DND-41 (cell line): ENCODE data around the gene CCDC174.

Source experiments
- ATAC-seq: fragments of 200-7000 bp; cut with Tn5 transposase; 3 replicates; pipeline ENCODE4 v1.9.1; 2021; ENCODE audit warnings: low read depth; ENCODE audit not compliant: insufficient read depth
- DNase-seq: peaks from one replicate; pipeline ENCODE4 v3.0.0-alpha.2; 2020
- H2AFZ ChIP-seq: 2 replicates; pipeline ENCODE4 v1.6.0; 2012; ENCODE audit warnings: low read depth, low read length
- H3K27ac ChIP-seq: 2 replicates; pipeline ENCODE4 v1.5.1; 2012; ENCODE audit warnings: low read length, inconsistent platforms
- H3K27me3 ChIP-seq: fragments of 200-600 bp; sonication (generic); 2 replicates; pipeline ENCODE4 v1.6.0; 2012; ENCODE audit warnings: low read length, mild to moderate bottlenecking, inconsistent platforms; ENCODE audit not compliant: insufficient read depth, poor library complexity
- H3K36me3 ChIP-seq: 2 replicates; pipeline ENCODE4 v1.5.1; 2012; ENCODE audit warnings: low read length, inconsistent platforms; ENCODE audit not compliant: insufficient read depth
- H3K4me1 ChIP-seq: 2 replicates; pipeline ENCODE4 v1.5.1; 2012; ENCODE audit warnings: mild to moderate bottlenecking, low read length; ENCODE audit not compliant: insufficient read depth
- H3K4me2 ChIP-seq: 2 replicates; pipeline ENCODE4 v1.6.0; 2012; ENCODE audit warnings: mild to moderate bottlenecking, moderate library complexity, low read length, inconsistent platforms; ENCODE audit not compliant: insufficient read depth
- H3K4me3 ChIP-seq, 2 experiments: fragments of 200-600 bp in 1 of 2; shearing (Covaris generic) in 1 of 2; 2 replicates each; pipeline ENCODE4 v1.5.1; 2012 to 2016; ENCODE audit warnings: inconsistent platforms in 2 of 2, low read length in 2 of 2, mild to moderate bottlenecking in 2 of 2, low read depth in 1 of 2, moderate library complexity in 1 of 2
- H3K79me2 ChIP-seq: 2 replicates; pipeline ENCODE4 v1.6.0; 2012; ENCODE audit warnings: low read length, inconsistent platforms; ENCODE audit not compliant: insufficient read depth
- H3K9ac ChIP-seq: 2 replicates; pipeline ENCODE4 v1.6.0; 2012; ENCODE audit warnings: low read depth, mild to moderate bottlenecking, inconsistent platforms, low read length, moderate library complexity
- H3K9me3 ChIP-seq: 2 replicates; pipeline ENCODE4 v1.5.1; 2012; ENCODE audit warnings: low read length, moderate library complexity, mild to moderate bottlenecking, inconsistent platforms; ENCODE audit not compliant: insufficient read depth, severe bottlenecking
- H4K20me1 ChIP-seq: 2 replicates; pipeline ENCODE4 v1.6.0; 2012; ENCODE audit warnings: low read length; ENCODE audit not compliant: insufficient read depth
- EZH2 ChIP-seq: IDR thresholded peaks from 3 replicates; pipeline ENCODE4 v1.6.1; 2012; ENCODE audit warnings: borderline replicate concordance, low read depth, mild to moderate bottlenecking, moderate library complexity, low read length, inconsistent platforms; ENCODE audit not compliant: severe bottlenecking
- TF ChIP-seq, protein P1 (sequence below): IDR thresholded peaks from 2 replicates; pipeline ENCODE4 v1.5.1; 2012; ENCODE audit warnings: borderline replicate concordance, low read length, moderate library complexity, mild to moderate bottlenecking; ENCODE audit not compliant: poor library complexity, severe bottlenecking; ENCODE audit errors: extremely low read depth

CCDC174 gene

DNA sequence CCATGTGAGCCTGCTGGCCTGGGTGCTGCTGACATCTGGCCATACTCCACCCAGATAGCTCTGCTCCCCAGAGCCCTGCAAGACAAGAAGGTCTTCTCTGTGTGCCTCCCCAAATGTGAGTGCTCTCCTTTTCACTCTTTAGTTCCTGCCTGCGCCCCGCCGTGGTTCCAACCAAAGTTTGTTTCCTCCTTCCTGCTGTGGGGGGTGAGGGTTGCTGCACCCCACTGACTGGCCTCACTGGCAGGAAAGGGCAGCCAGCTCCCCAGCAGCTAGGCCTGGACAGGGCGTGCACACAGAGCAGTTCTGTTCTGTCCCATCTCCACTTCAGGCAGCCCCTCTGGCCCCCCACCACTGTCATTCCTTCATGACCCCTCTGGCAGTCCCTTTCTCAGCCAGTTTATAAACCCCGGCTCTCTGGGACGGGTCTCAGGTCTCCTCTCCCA is 5.4 kb upstream of the CCDC174 start:
- H3K9ac ChIP-seq = no peak overlapping the region
- TF ChIP-seq EZH2 = no peak
- TF ChIP-seq, protein P1, sequence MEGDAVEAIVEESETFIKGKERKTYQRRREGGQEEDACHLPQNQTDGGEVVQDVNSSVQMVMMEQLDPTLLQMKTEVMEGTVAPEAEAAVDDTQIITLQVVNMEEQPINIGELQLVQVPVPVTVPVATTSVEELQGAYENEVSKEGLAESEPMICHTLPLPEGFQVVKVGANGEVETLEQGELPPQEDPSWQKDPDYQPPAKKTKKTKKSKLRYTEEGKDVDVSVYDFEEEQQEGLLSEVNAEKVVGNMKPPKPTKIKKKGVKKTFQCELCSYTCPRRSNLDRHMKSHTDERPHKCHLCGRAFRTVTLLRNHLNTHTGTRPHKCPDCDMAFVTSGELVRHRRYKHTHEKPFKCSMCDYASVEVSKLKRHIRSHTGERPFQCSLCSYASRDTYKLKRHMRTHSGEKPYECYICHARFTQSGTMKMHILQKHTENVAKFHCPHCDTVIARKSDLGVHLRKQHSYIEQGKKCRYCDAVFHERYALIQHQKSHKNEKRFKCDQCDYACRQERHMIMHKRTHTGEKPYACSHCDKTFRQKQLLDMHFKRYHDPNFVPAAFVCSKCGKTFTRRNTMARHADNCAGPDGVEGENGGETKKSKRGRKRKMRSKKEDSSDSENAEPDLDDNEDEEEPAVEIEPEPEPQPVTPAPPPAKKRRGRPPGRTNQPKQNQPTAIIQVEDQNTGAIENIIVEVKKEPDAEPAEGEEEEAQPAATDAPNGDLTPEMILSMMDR = no peak
- H3K27ac ChIP-seq = no peak overlapping the region
- ATAC-seq (no peak), DNase-seq (no peak)
- no peaks in the 10 kb centered on the region for H4K20me1 ChIP-seq
- H2AFZ ChIP-seq = no peak overlapping the region
- H3K79me2 ChIP-seq = no peaks in the 10 kb centered on the region
- H3K36me3 ChIP-seq = no peaks in the 10 kb centered on the region
- H3K4me3 ChIP-seq = no peak overlapping the region
- H3K4me1 ChIP-seq = peaks cover 12% of the 10 kb centered on the region
- peaks cover 2% of the 10 kb centered on the region for H3K27me3 ChIP-seq
- no peaks in the 10 kb centered on the region for H3K9me3 ChIP-seq
- H3K4me2 ChIP-seq = no peak overlapping the region

DNA sequence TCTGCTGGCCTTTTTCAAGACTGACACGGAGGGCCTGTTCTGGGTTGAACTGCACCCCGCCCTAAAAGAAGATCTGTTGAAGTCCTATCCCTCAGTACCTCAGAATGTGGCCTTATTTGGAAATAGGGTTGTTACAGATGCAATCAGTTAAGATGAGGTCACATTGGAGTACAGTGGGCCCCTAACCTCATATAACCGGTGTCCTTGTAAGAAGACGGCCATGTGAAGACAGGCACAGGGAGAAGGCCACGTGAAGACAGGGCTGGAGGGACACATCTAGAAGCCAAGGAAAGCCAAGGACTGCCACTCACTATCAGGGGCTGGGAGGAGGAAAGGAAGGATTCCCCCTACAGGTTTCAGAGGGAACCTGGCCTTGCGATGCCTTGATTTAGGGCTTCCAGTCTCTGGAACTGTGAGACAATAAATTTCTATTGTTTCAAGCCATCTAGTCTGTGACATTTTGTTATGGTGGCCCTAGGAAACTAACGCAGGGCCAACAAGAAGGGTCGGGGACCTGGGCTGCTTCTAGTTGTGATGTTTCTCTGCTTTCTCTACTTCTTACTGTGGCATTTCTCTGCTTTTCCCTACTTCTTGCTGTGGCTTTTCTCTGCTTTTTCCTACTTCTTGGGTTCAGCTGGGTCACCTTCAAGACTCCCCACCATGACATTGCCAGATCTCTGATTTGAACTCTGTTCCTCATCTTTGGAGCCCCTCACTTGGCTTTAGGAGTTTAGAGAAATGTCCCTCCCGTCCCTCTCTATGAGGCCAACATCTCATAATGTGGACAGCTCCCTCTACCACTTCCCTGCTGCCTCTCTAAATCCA is 4.8 kb upstream of the CCDC174 start:
- Histone ChIP-seq H3K79me2 (peaks cover 3% of the 10 kb centered on the region), H4K20me1 (no peaks in the 10 kb centered on the region), H3K36me3 (no peaks in the 10 kb centered on the region; the same call in 1 of the 2 replicates), H2AFZ (no peak overlapping the region), H3K9me3 (no peaks in the 10 kb centered on the region), H3K9ac (no peak overlapping the region), H3K4me3 (no peak overlapping the region), H3K4me2 (no peak overlapping the region), H3K27me3 (peaks cover 2% of the 10 kb centered on the region), H3K4me1 (peaks cover 12% of the 10 kb centered on the region), H3K27ac (no peak overlapping the region)
- DNase-seq (no peak), ATAC-seq (no peak)
- no peak for TF ChIP-seq EZH2
- TF ChIP-seq, protein P1 = no peak

DNA sequence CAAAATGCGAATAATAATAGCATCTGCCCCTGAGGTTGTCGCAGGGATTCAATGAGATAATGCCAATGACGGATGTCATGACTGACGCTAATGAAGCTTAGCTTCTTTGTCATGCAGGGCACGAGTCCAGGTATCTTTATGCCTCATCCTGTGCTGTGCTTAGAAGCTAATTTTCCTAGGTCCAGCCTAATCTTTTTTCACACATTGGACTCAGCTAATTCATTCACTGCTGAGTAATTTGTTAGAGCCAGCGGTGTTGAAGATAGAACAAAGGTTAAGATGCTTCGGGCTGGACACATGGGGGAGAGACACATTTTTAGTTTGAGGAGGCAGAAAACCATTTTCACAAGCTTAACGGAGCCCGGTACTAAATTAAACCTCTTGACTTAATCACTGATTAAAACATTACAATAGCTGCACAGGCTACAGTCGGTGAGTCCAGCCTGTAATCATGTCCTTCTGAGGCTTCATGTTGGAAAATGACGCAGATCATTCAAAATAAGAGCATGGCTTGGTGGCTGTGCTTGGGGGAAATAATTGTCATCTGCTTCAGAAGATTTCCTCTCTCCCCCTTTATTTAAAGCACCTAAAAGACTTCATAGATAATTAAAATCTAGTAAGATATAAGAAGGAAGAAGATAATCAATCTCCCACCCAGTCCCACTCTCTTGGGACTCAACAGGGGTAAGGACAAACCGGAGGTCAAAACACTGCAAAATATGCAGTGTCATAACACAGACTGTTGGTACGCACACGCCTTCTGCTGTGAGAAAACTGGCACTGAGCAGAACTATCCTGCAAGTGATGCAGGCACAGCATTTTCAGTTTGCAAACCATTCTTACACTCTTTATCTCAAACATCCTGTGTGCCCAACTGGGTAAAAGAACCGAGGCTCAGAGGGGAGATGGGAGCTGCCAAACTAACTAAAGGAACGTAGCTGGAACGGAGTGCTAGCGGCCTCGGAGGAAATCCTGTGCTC is 3.3 kb upstream of the CCDC174 start:
- Histone ChIP-seq H3K79me2 (peaks cover 17% of the 10 kb centered on the region), H3K4me1 (peaks cover 23% of the 10 kb centered on the region), H3K36me3 (no peaks in the 10 kb centered on the region; the same call in 1 of the 2 replicates), H3K4me3 (no peak overlapping the region), H3K9me3 (no peaks in the 10 kb centered on the region), H3K27ac (no peak overlapping the region), H2AFZ (no peak overlapping the region), H3K9ac (no peak overlapping the region), H3K4me2 (no peak overlapping the region), H4K20me1 (no peaks in the 10 kb centered on the region), H3K27me3 (no peaks in the 10 kb centered on the region)
- no peak for ATAC-seq
- no peak for TF ChIP-seq EZH2
- TF ChIP-seq, protein P1 = no peak
- DNase-seq = no peak
